Large intestine (tissue), 12 donors: Measurements from ENCODE around the gene SMIM13. TPM values are rescaled to one million over a fixed set of nuclear protein-coding genes. Genes with fewer than 3 reads are reported as not detected.
A peak's percentile ranks its signal among the peaks of the same experiment; 100 is the strongest.

ENCODE experiments used
- DNase-seq, 2 donors: peaks; one replicate each; pipeline versions ENCODE4 v3.0.0 to v3.0.0-alpha.2; 2013
- H3K27ac ChIP-seq: one replicate; pipeline ENCODE4 v1.5.1; 2013; ENCODE audit warnings: low read length
- H3K27me3 ChIP-seq: 2 replicates; pipeline ENCODE4 v1.6.1; 2013; ENCODE audit warnings: low read length; ENCODE audit not compliant: control insufficient read depth, insufficient read depth
- H3K36me3 ChIP-seq: 2 replicates; pipeline ENCODE4 v1.6.1; 2013; ENCODE audit warnings: low read length; ENCODE audit not compliant: control insufficient read depth, insufficient read depth
- H3K4me1 ChIP-seq: one replicate; pipeline ENCODE4 v1.6.1; 2013; ENCODE audit warnings: low read length; ENCODE audit not compliant: control insufficient read depth, insufficient read depth
- H3K4me3 ChIP-seq: one replicate; pipeline ENCODE4 v1.5.1; 2013; ENCODE audit warnings: low read length
- H3K9me3 ChIP-seq: one replicate; pipeline ENCODE4 v1.6.1; 2013; ENCODE audit warnings: mild to moderate bottlenecking, low read depth, low read length, moderate library complexity; ENCODE audit not compliant: control insufficient read depth
- WGBS: methylation state at CpG from one replicate; pipeline ENCODE4 v1.1.5; 2013; ENCODE audit warnings: low lambda C conversion rate; ENCODE audit not compliant: insufficient coverage; 5-methylcytosine and 5-hydroxymethylcytosine counted together
- long read RNA-seq, 11 donors: transcript quantifications; one replicate each; lab custom pipeline, GENCODE V29; 2026
- polyA plus RNA-seq: library from polyadenylated mRNA; unstranded; fragments of 120-200 nt; gene quantifications from one replicate; pipeline ENCODE4 v1.2.1, GENCODE V29; 2013

Gene SMIM13
- polyA plus RNA-seq: 13.0 TPM
- long read RNA-seq, donor 1, full-length matches to known transcripts: 1 of 1 reads
- long read RNA-seq, donor 1, partial matches to known transcripts: 0 of 1 reads
- long read RNA-seq, donor 1, other reads (novel, unspliced or antisense): 0 of 1 reads
- long read RNA-seq, donor 2, full-length matches to known transcripts: 6 of 6 reads
- long read RNA-seq, donor 2, partial matches to known transcripts: 0 of 6 reads
- long read RNA-seq, donor 2, other reads (novel, unspliced or antisense): 0 of 6 reads
- long read RNA-seq, donor 3, full-length matches to known transcripts: 6 of 6 reads
- long read RNA-seq, donor 3, partial matches to known transcripts: 0 of 6 reads
- long read RNA-seq, donor 3, other reads (novel, unspliced or antisense): 0 of 6 reads
- long read RNA-seq, donor 4, full-length matches to known transcripts: 1 of 1 reads
- long read RNA-seq, donor 4, partial matches to known transcripts: 0 of 1 reads
- long read RNA-seq, donor 4, other reads (novel, unspliced or antisense): 0 of 1 reads
- long read RNA-seq, donor 5, full-length matches to known transcripts: 3 of 3 reads
- long read RNA-seq, donor 5, partial matches to known transcripts: 0 of 3 reads
- long read RNA-seq, donor 5, other reads (novel, unspliced or antisense): 0 of 3 reads
- long read RNA-seq, donor 6, full-length matches to known transcripts: 2 of 2 reads
- long read RNA-seq, donor 6, partial matches to known transcripts: 0 of 2 reads
- long read RNA-seq, donor 6, other reads (novel, unspliced or antisense): 0 of 2 reads
- long read RNA-seq, donor 7, full-length matches to known transcripts: 1 of 1 reads
- long read RNA-seq, donor 7, partial matches to known transcripts: 0 of 1 reads
- long read RNA-seq, donor 7, other reads (novel, unspliced or antisense): 0 of 1 reads
- long read RNA-seq, donor 8, full-length matches to known transcripts: 10 of 10 reads
- long read RNA-seq, donor 8, partial matches to known transcripts: 0 of 10 reads
- long read RNA-seq, donor 8, other reads (novel, unspliced or antisense): 0 of 10 reads
- long read RNA-seq, donor 9, full-length matches to known transcripts: 2 of 2 reads
- long read RNA-seq, donor 9, partial matches to known transcripts: 0 of 2 reads
- long read RNA-seq, donor 9, other reads (novel, unspliced or antisense): 0 of 2 reads
- long read RNA-seq, donor 10, full-length matches to known transcripts: 4 of 4 reads
- long read RNA-seq, donor 10, partial matches to known transcripts: 0 of 4 reads
- long read RNA-seq, donor 10, other reads (novel, unspliced or antisense): 0 of 4 reads
- long read RNA-seq, donor 11, full-length matches to known transcripts: 4 of 4 reads
- long read RNA-seq, donor 11, partial matches to known transcripts: 0 of 4 reads
- long read RNA-seq, donor 11, other reads (novel, unspliced or antisense): 0 of 4 reads

DNA sequence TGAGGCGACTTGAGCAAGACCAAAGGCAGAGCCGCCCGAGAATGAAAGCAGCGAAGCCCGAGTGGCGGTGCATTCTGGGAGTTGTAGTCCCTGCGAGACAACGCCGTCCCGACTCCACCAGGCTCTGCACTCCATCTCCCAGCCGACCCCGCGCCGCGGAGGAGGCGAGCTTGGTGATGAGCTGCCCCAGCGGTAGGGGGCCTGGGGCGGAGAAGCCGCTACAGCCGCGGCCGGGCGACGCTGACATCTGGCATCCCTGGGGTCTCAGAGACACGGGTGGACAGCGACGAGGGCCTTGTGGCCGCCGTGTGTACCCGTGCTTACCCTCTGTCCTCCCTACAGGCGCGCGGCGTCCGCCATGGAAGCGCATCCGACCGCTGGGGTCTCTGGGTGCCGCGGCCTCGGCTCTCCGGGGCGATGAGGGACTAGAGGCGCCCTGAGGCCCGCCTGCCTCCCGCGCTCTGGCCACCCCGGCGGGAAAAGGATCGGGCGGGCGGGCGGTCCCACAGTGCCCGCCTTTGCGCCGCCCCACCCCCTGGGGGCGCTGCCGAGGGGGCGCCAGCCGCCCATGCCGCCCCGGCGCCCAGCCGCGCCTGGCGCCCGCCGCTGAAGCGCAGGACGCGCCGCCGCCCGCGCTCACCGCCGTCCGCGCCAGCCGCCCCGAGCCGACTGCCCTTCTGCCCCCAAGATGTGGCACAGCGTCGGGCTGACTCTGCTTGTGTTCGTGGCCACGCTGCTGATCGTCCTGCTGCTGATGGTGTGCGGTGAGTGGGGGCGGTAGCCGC is at the start of gene SMIM13:
Gene SMIM13 (plus strand): TSS at position 209 of the 785 bp plus-strand sequence. CDS start 480 bp downstream, at position 689.
- Histone ChIP-seq H3K4me1 (peaks cover 4% of the 10 kb centered on the region), H3K9me3 (no peaks in the 10 kb centered on the region)

DNA sequence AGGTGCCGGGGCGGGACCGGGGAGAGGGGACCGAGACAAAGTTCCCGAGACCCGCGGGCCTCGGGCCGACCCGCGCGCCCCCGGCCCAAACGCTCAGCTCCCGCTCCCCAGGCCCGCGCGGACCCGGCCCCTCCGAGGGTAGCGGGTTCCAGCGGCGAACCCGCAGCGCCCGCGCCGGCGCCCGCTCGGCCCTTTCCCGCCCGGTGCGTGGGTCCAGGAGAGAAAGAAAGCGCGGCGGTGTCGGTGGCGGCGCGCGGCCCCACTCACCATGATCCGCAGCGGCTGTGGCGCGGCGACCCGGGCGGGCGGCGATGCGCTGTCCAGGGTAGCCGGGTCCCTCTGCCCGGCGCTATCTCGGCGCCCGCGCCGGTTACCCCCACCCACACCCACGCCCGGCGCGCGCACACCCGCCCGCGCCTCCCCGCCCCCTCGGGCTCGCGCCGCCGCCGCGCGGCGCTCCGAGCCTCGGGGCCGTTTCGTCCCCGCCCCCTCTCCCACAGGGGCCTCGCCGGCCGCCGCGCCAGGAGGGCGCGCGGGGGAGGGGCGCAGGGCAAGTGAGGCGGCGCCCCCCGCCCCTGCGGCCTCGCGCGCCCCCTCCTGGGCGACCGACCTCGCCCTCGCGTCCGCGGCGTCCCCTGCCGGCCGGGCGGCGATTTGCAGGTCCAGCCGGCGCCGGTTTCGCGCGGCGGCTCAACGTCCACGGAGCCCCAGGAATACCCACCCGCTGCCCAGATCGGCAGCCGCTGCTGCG is 49.5 kb upstream of the SMIM13 start, which contains the start of gene ELOVL2:
Gene ELOVL2 (minus strand): TSS at position 345 of the 751 bp plus-strand sequence. CDS start 75 bp downstream, at position 270.
- Histone ChIP-seq H3K4me1 (peaks cover 6% of the 10 kb centered on the region), H3K4me3 (peak within 1 kb of the TSS; percentile 54), H3K9me3 (peaks cover 5% of the 10 kb centered on the region), H3K36me3 (no peaks in the 10 kb centered on the region), H3K27ac (no peak within 1 kb of the TSS), H3K27me3 (peaks cover 38% of the 10 kb centered on the region)
- WGBS: no CpG with 5 or more reads among the region's 124 CpGs
- DNase-seq: peak in 1 of 2 donors; percentile 53

More for the DNA sequence above, at the start of gene SMIM13:
- peak; percentile 98 for DNase-seq
- Histone ChIP-seq H3K27me3 (no peaks in the 10 kb centered on the region), H3K27ac (peak within 1 kb of the TSS; percentile 94), H3K4me3 (peak within 1 kb of the TSS; percentile 94), H3K36me3 (no peaks in the 10 kb centered on the region)
- no CpG with 5 or more reads among the region's 90 CpGs for WGBS

DNA sequence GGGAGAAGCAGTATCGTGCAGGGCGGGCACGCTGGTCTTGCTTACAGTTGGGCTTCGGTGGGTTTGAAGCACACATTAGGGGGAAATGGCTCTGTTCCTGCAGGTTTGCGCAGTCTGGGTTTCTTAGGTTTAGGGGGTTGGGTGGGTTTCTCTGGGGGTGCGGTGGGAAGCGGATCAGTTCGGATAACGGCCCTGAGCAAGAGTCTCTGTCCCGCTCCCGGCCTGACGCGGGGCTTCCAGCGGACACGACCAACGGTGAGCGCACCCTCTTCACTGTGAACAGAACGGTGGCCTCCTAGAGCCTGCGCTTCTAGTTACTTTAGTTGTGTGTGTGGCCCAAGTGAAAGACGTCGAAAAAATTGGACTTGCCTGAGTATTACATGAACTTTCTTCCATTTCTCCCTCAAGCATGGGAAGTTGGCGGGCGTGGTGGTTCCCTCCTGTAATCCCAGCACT is 48.9 kb upstream of the SMIM13 start:
- peaks cover 37% of the 10 kb centered on the region for H3K27me3 ChIP-seq
- peaks cover 5% of the 10 kb centered on the region for H3K9me3 ChIP-seq
- no peak for DNase-seq
- no peak overlapping the region for H3K27ac ChIP-seq
- WGBS: no CpG with 5 or more reads among the region's 23 CpGs
- no peaks in the 10 kb centered on the region for H3K36me3 ChIP-seq
- peak overlapping the region; percentile 54 for H3K4me3 ChIP-seq
- H3K4me1 ChIP-seq: peaks cover 6% of the 10 kb centered on the region

DNA sequence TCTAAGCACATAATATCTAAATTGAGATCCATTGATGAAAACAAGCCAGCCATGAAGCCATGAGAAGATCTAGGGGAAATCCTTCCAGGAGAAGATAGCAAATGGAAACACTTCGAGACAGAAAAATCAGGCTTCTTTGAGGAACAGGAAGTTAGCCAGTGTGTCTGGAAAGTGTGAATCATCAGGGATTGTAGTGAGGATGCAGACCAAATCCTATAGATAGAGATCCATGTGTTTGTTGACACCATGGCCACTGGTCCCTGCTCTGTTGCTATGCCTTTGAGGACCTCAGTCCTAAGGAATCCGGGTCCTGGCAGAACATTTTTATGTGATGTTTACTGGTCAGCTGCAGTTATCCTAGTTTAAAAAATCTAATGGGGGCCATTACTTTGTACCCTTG is 42.9 kb upstream of the SMIM13 start:
- no peaks in the 10 kb centered on the region for H3K36me3 ChIP-seq
- no peak for DNase-seq
- no peaks in the 10 kb centered on the region for H3K4me1 ChIP-seq
- peaks cover 3% of the 10 kb centered on the region for H3K27me3 ChIP-seq
- H3K9me3 ChIP-seq: no peaks in the 10 kb centered on the region
- H3K27ac ChIP-seq: no peak overlapping the region
- 72% methylated on average over 2 of the region's 2 CpGs for whole genome bisulfite sequencing
- H3K4me3 ChIP-seq: no peak overlapping the region

DNA sequence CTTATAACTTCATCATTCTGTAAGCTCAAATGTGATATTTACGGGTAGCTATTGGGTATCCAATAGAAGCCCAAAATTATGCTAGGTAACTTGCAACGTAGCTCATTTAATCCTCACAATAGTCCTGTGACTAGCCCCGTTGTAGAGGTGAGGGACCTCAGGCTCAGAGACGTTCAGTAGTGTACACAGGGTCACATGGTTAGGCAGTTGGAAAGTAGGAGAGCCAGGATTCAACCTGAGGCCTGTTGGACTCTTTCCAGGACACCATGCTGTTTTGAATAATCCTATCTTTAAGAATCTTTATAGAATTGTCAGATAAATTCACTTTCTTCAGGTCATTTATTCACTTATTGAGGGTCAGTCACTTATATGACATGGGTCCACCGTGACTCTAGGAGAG is 40.3 kb upstream of the SMIM13 start:
- no peak overlapping the region for H3K27ac ChIP-seq
- no peak for DNase-seq
- no peaks in the 10 kb centered on the region for H3K4me1 ChIP-seq
- H3K9me3 ChIP-seq: no peaks in the 10 kb centered on the region
- H3K4me3 ChIP-seq: no peak overlapping the region
- no peaks in the 10 kb centered on the region for H3K27me3 ChIP-seq
- H3K36me3 ChIP-seq: no peaks in the 10 kb centered on the region
- no CpG with 5 or more reads among the region's 5 CpGs for WGBS

DNA sequence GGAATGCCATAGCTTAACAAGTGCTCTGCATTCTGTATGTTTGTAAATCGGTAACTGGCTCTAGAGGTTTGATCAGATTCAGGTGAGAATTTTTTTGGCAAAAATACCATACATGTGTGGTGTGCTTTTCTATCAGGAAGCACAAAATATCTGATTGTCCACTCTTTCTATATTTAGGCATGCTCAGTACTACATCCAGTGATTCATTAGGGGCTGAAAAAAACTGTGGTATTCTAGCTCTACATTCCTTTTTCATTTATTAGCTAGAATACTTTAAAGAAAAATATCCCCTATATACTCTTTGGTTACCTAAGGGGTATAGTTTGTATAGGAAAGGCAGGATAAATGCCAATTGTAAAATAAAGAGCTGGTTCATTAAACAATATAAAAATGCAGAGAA is 38.9 kb upstream of the SMIM13 start:
- no peak overlapping the region for H3K4me3 ChIP-seq
- no peaks in the 10 kb centered on the region for H3K27me3 ChIP-seq
- no peaks in the 10 kb centered on the region for H3K36me3 ChIP-seq
- H3K27ac ChIP-seq: no peak overlapping the region
- WGBS: no CpG with 5 or more reads among the region's 1 CpG
- no peaks in the 10 kb centered on the region for H3K9me3 ChIP-seq
- DNase-seq: no peak
- no peaks in the 10 kb centered on the region for H3K4me1 ChIP-seq

DNA sequence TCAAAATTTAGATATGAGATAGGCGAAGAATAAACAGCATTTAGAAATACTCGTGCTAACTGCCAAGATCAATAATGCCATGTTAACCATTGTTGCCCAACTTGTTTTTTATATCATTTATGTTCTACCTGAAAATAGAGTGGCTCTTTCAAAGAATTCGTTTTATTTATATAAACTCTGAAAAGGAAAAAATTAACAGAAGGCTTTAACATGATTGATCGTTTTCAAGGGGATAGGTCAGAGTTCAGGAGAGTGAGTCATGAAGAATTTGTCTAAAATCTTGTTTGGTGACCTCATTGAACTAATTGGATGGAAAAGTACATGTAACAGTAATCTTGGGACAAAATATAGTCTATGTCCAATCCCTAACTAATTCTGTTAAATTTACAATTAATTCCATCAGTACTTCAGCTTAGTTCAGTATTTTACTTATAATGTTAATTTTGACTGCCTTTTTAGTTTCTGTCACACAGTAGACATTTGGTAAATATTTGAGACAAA is 38.5 kb upstream of the SMIM13 start:
- H3K36me3 ChIP-seq: no peaks in the 10 kb centered on the region
- no peak for DNase-seq
- no peak overlapping the region for H3K27ac ChIP-seq
- no peak overlapping the region for H3K4me3 ChIP-seq
- no peaks in the 10 kb centered on the region for H3K9me3 ChIP-seq
- no peaks in the 10 kb centered on the region for H3K4me1 ChIP-seq
- 46% methylated on average over 4 of the region's 4 CpGs for WGBS
- no peaks in the 10 kb centered on the region for H3K27me3 ChIP-seq

DNA sequence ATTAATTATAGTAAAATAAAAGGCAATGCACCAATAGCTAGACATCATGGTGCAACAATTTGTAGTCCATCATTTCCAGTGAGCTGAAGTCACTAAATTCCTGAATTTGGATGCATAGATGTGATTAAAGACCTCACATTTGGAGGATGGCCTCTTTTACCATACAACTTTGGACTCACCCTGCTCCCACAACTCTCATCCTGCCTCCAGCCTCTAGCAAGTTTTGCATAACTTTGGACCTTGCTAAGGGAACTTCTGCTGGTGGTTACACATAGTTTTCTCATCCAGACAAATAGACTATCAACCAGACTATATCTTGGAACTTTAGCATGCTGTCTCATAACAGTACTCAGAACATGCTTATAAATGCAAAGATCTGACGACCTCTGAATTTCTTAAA is 36.8 kb upstream of the SMIM13 start:
- Histone ChIP-seq H3K27me3 (no peaks in the 10 kb centered on the region), H3K4me3 (no peak overlapping the region), H3K36me3 (no peaks in the 10 kb centered on the region), H3K27ac (no peak overlapping the region), H3K9me3 (no peaks in the 10 kb centered on the region), H3K4me1 (no peaks in the 10 kb centered on the region)
- 86% methylated on average over 1 of the region's 1 CpG for WGBS
- DNase-seq: no peak
